Esophagus (tissue), 2 donors: ENCODE measurements around the gene FAM120A. TPM values are rescaled to one million over a fixed set of nuclear protein-coding genes. Genes with fewer than 3 reads are reported as not detected.

Experiments
- H3K27ac ChIP-seq, 2 donors: one replicate each; pipeline ENCODE4 v1.5.1; 2013; ENCODE audit warnings: low read depth in 2 of 2, mild to moderate bottlenecking in 2 of 2, inconsistent platforms in 1 of 2, low read length in 1 of 2, moderate library complexity in 1 of 2
- H3K27me3 ChIP-seq, 2 donors: one replicate each; pipeline ENCODE4 v1.6.1; 2013; ENCODE audit warnings: low read length in 2 of 2, control low read depth in 1 of 2, mild to moderate bottlenecking in 1 of 2; ENCODE audit not compliant: insufficient read depth in 2 of 2, control insufficient read depth in 1 of 2
- H3K36me3 ChIP-seq, 2 donors: one replicate each; pipeline ENCODE4 v1.6.1; 2013; ENCODE audit warnings: low read length in 1 of 2; ENCODE audit not compliant: control insufficient read depth in 2 of 2, insufficient read depth in 2 of 2
- H3K4me1 ChIP-seq, 2 donors: one replicate each; pipeline ENCODE4 v1.6.1; 2013; ENCODE audit warnings: low read length in 1 of 2; ENCODE audit not compliant: control insufficient read depth in 2 of 2, insufficient read depth in 2 of 2
- H3K4me3 ChIP-seq, 2 donors: one replicate each; pipeline ENCODE4 v1.5.1; 2013; ENCODE audit warnings: low read length in 2 of 2, mild to moderate bottlenecking in 2 of 2, low read depth in 1 of 2, moderate library complexity in 1 of 2
- H3K9me3 ChIP-seq, 2 donors: one replicate each; pipeline ENCODE4 v1.6.1; 2013; ENCODE audit warnings: mild to moderate bottlenecking in 2 of 2, low read depth in 1 of 2, low read length in 1 of 2, moderate library complexity in 1 of 2; ENCODE audit not compliant: control insufficient read depth in 2 of 2, insufficient read depth in 1 of 2
- WGBS, 2 donors: extraction: QIAGEN DNeasy Blood & Tissue Kit; methylation state at CpG; one replicate each; pipeline ENCODE4 v1.1.7; 2013; 5-methylcytosine and 5-hydroxymethylcytosine counted together
- polyA plus RNA-seq, 2 donors: library from polyadenylated mRNA; stranded (reverse); fragments of 200-250 nt; gene quantifications; one replicate each; pipeline ENCODE4 v1.2.3, GENCODE V29; 2013
- donor health status: healthy with polysubstance abuse.
- donor health status: Bipolar disorder and iron deficiency.

FAM120A gene
- polyA plus RNA-seq, 2 donors = 31.3 to 32.1 TPM

DNA sequence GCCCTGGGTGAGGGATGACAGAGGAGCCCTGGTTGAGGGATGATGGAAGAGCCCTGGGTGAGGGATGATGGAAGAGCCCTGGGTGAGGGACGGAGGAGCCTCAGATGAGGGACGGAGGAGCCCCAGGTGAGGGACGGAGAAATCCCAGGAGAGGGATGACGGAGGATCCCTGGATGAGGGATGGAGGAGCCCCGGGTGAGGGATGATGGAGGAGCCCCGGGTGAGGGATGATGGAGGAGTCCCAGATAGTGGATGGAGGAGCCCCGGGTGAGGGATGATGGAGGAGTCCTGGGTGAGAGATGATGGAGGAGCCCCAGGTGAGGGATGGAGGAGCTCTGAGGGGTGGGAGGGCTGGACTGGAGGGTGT lies 135.8 kb downstream of the FAM120A start:
- 93 to 94% methylated on average over 7 of the region's 7 CpGs for WGBS, 2 donors
- peaks cover 11 to 14% of the 10 kb centered on the region in 2 donors for H3K4me1 ChIP-seq

DNA sequence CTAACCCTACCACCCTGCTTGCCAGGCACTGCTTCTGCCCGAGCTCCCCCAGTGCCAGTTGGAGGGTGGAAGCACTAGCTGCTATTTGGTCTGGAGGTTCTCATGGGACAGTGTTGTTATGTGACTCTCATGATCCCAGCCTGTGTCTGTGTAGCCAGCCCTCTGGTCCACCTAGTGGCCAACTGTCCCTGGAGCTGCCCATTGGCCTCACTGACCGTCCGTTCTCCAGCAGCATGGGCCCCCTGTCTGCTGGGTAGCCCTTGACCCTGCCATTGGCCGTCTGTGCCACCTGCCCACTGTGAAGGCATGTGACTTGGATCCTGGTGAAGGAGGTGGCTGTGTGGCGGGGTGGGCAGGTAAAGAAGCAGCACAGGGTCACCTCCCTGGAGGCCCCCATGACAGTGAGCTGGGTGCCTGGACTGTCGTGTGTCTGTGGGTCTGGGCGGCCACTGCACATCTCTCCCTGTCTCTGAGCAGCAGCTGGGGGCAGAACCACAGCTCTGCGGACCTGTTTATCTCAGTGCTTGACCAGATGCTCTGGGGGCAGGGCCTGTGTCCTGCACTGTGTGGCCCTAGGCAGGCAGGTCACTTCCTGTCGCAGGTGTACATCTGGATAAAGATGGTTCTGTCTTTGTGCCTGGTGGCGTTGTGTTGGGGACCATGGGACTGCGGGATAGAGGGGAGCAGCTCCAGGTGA lies 136.3 kb downstream of the FAM120A start:
- Histone ChIP-seq H3K27ac (no peak overlapping the region), H3K4me1 (peaks cover 15 to 16% of the 10 kb centered on the region in 2 donors), H3K4me3 (no peak overlapping the region), H3K36me3 (peaks cover 0 to 3% of the 10 kb centered on the region in 2 donors), H3K27me3 (no peaks in the 10 kb centered on the region), H3K9me3 (no peaks in the 10 kb centered on the region)
- 92 to 93% methylated on average over 11 of the region's 11 CpGs for WGBS, 2 donors

More for the DNA sequence above, 135.8 kb downstream of the FAM120A start:
- Histone ChIP-seq H3K36me3 (peaks cover 0 to 3% of the 10 kb centered on the region in 2 donors), H3K27ac (no peak overlapping the region), H3K9me3 (no peaks in the 10 kb centered on the region), H3K4me3 (no peak overlapping the region), H3K27me3 (no peaks in the 10 kb centered on the region)

DNA sequence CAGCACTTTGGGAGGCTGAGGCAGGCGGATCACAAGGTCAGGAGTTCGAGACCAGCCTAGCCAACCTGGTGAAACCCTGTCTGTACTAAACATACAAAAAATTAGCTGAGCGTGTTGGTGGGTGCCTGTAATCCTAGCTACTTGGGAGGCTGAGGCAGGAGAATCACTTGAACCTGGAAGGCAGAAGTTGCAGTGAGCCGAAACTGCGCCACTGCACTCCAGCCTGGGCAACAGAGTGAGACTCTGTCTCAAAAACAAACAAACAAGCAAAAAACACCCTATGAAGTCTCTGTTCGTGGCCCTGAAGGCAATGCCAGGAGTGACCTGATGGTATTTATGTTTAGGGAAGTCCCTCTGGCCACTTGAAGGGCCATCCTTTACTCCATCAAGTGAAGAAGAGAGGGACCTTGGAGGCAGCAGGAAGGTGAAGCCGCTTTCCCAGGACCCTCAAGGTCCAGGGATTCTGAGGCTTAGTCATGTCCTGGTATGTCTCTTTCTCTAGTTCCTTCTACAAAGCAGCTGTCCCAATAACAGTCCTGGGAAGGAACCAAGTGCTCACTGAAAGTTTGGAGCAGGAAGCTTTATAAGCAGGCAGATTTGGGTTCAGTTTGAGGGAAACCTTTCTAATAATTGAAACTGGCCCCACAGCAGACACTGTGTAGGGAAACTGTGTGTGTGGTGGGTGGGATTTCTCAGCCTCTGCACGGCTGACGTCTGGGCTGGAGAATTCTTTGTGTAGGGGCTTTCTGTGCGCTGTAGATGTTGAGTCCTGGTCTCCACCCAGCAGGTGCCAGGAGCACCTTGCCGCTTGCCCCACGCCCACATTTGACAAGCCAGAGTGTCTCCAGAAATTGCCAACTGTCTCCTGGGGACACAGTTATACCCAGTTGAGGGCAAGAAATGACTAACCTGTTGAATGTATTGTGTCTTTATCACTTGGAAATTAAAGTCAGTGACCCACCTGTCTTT lies 137.4 kb downstream of the FAM120A start:
- Histone ChIP-seq H3K9me3 (no peaks in the 10 kb centered on the region), H3K36me3 (peaks cover 0 to 3% of the 10 kb centered on the region in 2 donors), H3K27me3 (no peaks in the 10 kb centered on the region), H3K4me3 (no peak overlapping the region), H3K27ac (no peak overlapping the region), H3K4me1 (peaks cover 16 to 17% of the 10 kb centered on the region in 2 donors)
- WGBS, 2 donors = 81 to 88% methylated on average over 12 of the region's 12 CpGs

DNA sequence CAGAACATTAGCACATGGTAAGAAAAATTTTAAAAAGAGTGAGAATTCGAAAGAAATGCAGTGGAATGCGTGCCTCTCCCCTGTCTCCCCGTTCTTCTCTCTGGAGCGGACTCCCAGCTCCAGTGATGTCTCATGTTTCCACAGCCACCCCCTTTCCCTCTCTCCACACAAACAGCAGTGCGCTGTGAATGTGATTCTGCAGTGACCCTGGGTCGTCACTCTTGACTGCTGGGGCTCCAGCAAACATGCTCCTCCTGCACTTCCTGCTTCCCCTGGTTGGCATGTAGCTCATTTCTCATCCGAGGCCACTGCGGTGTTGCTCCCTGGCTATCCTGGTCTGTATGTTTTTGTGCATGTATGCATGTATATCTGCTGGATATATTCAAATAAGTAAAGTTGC lies 138.2 kb downstream of the FAM120A start:
- H3K4me1 ChIP-seq = peaks cover 22 to 23% of the 10 kb centered on the region in 2 donors
- H3K4me3 ChIP-seq = no peak overlapping the region
- WGBS, 2 donors = 52% methylated on average over 8 of the region's 8 CpGs
- no peak overlapping the region for H3K27ac ChIP-seq
- no peaks in the 10 kb centered on the region for H3K9me3 ChIP-seq
- peaks cover 0 to 5% of the 10 kb centered on the region in 2 donors for H3K36me3 ChIP-seq
- no peaks in the 10 kb centered on the region for H3K27me3 ChIP-seq

DNA sequence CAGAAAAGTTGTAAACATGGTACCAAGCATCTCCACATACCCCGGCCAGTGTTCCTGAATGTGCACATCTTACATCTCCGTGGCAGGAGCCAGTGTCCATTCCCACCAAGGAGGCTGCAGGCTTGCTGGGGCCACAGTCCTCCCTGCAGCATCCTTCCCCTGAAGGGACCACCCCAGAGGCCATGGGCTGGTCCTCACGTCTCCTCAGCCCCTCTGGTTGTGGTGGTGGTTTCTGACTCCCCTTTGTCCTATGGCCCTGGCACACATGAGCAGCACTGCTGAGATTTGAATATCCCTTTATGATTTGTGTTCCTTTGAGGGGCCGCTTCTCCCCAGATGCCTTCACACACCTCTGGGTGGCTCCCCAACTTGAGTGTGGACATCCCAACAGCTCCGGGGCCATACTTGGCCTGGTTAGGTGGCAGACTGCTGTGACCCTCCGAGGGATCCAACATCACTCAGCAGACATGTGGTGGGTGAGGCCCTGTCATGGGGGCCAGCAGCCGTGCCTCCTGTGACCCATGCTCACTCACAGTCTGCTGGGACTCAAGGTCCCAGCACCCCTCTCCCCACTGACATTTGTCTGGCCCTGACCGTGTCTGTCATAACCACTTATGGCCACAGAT lies 139.2 kb downstream of the FAM120A start:
- WGBS, 2 donors = 79 to 83% methylated on average over 8 of the region's 8 CpGs
- no peaks in the 10 kb centered on the region for H3K9me3 ChIP-seq
- no peak overlapping the region for H3K27ac ChIP-seq
- no peaks in the 10 kb centered on the region for H3K27me3 ChIP-seq
- H3K4me3 ChIP-seq = no peak overlapping the region
- H3K36me3 ChIP-seq = peaks cover 0 to 5% of the 10 kb centered on the region in 2 donors
- H3K4me1 ChIP-seq = peaks cover 22 to 23% of the 10 kb centered on the region in 2 donors

DNA sequence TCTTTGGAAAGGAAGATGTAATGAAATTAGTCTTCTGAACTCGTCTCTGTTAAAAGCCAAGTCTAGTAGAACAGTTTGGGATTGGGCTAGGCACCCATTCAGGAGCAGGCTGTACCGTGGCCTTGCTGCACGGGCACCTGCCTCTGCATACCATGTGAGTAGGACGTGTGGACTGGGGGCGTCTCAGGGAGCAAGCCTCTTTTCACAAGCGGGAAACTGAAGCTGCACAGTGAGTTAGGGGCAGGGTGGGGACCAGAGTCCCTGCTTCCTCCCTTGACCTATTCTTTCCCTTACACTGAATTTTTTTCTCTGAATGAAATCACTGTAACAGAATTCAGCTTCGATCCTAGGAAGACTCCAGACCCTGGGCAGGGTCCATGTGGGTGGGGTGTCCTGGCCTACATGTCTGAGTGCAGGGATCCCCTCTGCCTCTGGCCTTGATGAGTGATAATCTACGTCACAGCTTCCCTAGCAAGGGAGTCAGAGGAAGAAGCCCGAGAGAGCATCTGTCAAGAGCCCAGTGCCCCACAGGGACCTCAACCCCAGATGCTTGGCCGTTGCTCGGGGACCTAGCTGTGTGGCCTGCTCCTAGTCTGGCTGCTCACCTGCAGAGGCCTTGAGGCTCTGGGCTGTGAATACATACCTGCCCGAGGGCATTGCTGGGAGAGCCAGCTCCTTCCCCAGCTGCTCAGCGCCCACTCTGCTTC lies 140.0 kb downstream of the FAM120A start:
- no peaks in the 10 kb centered on the region for H3K27me3 ChIP-seq
- no peak overlapping the region for H3K4me3 ChIP-seq
- peaks cover 0 to 5% of the 10 kb centered on the region in 2 donors for H3K36me3 ChIP-seq
- H3K9me3 ChIP-seq = no peaks in the 10 kb centered on the region
- WGBS, 2 donors = 72 to 77% methylated on average over 13 of the region's 13 CpGs
- H3K4me1 ChIP-seq = peaks cover 19 to 21% of the 10 kb centered on the region in 2 donors
- no peak overlapping the region for H3K27ac ChIP-seq

DNA sequence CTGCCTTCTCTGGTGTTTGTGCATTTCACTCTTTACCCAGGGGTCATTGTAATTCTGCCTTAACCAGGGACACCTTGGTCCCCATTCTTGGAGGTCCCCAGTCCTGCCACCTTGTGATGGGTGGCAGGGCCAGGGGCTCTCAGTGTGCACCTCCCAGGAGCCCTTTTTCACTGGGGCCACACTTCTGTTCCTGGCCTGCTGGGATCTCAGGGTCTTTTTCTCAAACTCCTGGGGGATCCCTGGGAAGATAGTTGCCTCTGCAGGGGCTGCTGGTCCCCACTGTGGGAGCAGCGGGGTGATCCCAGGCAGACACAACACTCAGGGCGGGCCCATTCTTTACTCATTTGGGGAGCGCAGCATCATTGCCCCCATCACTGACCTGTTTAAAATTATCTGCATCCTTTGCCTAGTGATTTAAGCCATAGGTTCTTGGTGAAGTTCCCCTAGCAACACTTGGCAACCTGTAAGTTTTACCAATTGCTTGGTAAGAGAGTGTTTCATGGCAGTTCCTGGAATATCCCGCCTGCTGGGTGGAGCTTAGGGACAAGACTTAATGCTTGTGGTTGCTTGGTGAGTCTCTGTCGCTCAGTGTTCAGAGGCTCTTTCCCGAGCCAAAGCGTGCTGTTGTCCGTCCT lies 140.6 kb downstream of the FAM120A start:
- no peaks in the 10 kb centered on the region for H3K27me3 ChIP-seq
- no peaks in the 10 kb centered on the region for H3K9me3 ChIP-seq
- H3K27ac ChIP-seq = no peak overlapping the region
- WGBS, 2 donors = 87 to 97% methylated on average over 8 of the region's 8 CpGs
- H3K36me3 ChIP-seq = peaks cover 0 to 5% of the 10 kb centered on the region in 2 donors
- H3K4me3 ChIP-seq = no peak overlapping the region
- H3K4me1 ChIP-seq = peaks cover 16 to 19% of the 10 kb centered on the region in 2 donors

DNA sequence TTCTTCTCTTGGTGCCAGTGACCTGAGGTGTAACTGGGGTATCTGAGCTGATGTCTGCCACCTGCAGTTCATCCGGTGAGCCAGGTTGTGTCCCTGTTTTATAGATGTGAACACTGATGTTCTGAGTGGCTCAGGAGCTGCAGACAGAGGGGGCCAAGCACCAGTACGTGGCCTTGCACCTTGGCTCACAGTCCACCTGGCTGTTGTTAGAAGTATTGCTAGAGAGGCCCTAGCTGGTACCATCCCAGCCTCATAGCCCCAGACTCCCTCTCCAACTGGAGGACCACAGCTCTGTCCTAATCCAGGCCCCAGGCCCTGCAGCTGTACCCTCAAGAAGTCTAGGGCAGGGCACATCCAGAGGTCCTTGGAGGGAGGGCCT lies 141.1 kb downstream of the FAM120A start:
- Histone ChIP-seq H3K9me3 (no peaks in the 10 kb centered on the region), H3K4me3 (no peak overlapping the region), H3K4me1 (peaks cover 16 to 19% of the 10 kb centered on the region in 2 donors), H3K27me3 (no peaks in the 10 kb centered on the region), H3K27ac (no peak overlapping the region), H3K36me3 (peaks cover 0 to 4% of the 10 kb centered on the region in 2 donors)
- 71 to 80% methylated on average over 2 of the region's 2 CpGs for WGBS, 2 donors
